ENCODE data around the gene TBX2.

Gene TBX2

GRCh38 chr17:61451538-61452300 lies 52.1 kb downstream of the TBX2 start:
- no peak for ATAC-seq
- TF ChIP-seq OSR1 (CRISPR knock-in tag; IDR thresholded peaks at IDR 0.05) = no peak
- TF ChIP-seq TCF4 (CRISPR knock-in tag; IDR thresholded peaks at IDR 0.05; ENCODE audit: borderline replicate concordance) = no peak
- no peak for TF ChIP-seq ZFP30 (CRISPR knock-in tag; IDR thresholded peaks at IDR 0.05)
- TF ChIP-seq ESRRG (CRISPR knock-in tag; IDR thresholded peaks at IDR 0.05) = no peak
- TF ChIP-seq ISL1 (CRISPR knock-in tag; IDR thresholded peaks at IDR 0.05) = no peak
- no peak for TF ChIP-seq ZFP3 (CRISPR knock-in tag; IDR thresholded peaks at IDR 0.05)
- TF ChIP-seq PPARA (CRISPR knock-in tag; IDR thresholded peaks at IDR 0.05; ENCODE audit: borderline replicate concordance) = no peak
- no peak for TF ChIP-seq TSHZ2 (CRISPR knock-in tag; IDR thresholded peaks at IDR 0.05)
- no peak for TF ChIP-seq ZNF8 (CRISPR knock-in tag; IDR thresholded peaks at IDR 0.05)
- no peak for TF ChIP-seq RARB (CRISPR knock-in tag; IDR thresholded peaks at IDR 0.05)
- TF ChIP-seq ZNF70 (CRISPR knock-in tag; IDR thresholded peaks at IDR 0.05) = no peak
- TF ChIP-seq BACH2 (CRISPR knock-in tag; IDR thresholded peaks at IDR 0.05; ENCODE audit: borderline replicate concordance) = no peak
- no peak for TF ChIP-seq GLIS3 (CRISPR knock-in tag; IDR thresholded peaks at IDR 0.05)
- TF ChIP-seq, protein P1, sequence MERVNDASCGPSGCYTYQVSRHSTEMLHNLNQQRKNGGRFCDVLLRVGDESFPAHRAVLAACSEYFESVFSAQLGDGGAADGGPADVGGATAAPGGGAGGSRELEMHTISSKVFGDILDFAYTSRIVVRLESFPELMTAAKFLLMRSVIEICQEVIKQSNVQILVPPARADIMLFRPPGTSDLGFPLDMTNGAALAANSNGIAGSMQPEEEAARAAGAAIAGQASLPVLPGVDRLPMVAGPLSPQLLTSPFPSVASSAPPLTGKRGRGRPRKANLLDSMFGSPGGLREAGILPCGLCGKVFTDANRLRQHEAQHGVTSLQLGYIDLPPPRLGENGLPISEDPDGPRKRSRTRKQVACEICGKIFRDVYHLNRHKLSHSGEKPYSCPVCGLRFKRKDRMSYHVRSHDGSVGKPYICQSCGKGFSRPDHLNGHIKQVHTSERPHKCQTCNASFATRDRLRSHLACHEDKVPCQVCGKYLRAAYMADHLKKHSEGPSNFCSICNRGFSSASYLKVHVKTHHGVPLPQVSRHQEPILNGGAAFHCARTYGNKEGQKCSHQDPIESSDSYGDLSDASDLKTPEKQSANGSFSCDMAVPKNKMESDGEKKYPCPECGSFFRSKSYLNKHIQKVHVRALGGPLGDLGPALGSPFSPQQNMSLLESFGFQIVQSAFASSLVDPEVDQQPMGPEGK (CRISPR knock-in tag; IDR thresholded peaks at IDR 0.05; ENCODE audit: borderline replicate concordance) = no peak

DNA sequence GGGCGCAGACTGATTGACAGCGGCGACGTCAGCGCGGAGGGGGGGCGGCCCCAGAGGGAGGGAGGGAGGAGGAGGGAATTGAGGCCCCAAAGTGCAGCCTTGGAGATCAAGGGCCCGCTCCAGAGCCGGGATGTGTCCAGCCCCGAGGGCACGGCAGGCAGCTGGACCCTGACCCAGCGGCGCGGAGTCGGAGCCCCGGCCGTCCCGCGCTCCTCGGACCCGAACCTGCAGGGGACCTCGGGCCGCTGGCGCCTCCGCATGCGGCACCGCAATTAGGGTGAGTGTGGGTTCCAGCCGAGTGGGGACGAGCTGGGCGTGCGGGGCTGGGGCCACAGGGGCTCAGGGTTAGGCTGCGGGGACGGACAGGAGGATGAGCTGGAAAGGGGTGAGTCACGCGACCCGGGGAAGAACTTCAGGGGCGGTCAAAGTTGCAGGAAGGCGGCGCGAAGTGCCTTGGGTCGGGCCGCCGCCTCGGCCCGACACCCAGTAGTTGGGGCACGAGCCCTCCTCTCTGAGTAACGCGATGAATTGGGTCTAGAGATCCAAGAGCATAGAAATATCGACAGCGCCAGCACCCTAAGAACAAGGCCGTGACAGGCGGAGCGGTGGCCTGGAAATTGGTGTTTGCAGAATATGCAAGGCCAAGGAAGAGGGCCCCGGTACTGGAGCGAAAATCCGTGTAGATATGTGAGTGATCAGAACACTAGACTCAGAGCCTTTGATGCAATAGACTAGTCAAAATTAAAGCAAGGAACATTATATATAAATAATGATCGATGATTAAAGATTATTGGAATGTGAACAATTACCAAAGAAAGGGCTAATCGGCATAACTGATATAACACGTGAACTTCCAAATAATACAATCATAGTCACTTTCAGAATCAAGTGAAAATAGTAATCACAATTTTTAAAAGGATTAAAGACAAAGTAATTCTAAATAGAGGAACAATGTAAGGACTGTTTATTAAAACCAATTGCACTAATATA lies 53.0 kb downstream of the TBX2 start, which contains the start of gene TBX4:
Gene TBX4 (plus strand): TSS at position 122 of the 990 bp plus-strand sequence. CDS start 4,069 bp downstream, outside the sequence.
- no peak for ATAC-seq
- TF ChIP-seq, protein P2, sequence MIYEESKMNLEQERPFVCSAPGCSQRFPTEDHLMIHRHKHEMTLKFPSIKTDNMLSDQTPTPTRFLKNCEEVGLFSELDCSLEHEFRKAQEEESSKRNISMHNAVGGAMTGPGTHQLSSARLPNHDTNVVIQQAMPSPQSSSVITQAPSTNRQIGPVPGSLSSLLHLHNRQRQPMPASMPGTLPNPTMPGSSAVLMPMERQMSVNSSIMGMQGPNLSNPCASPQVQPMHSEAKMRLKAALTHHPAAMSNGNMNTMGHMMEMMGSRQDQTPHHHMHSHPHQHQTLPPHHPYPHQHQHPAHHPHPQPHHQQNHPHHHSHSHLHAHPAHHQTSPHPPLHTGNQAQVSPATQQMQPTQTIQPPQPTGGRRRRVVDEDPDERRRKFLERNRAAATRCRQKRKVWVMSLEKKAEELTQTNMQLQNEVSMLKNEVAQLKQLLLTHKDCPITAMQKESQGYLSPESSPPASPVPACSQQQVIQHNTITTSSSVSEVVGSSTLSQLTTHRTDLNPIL (CRISPR knock-in tag; IDR thresholded peaks at IDR 0.05; ENCODE audit: low read depth) = no peak
- no peak for TF ChIP-seq ZC3H10 (CRISPR knock-in tag; IDR thresholded peaks at IDR 0.05)
- no peak for TF ChIP-seq RARB (CRISPR knock-in tag; IDR thresholded peaks at IDR 0.05)
- TF ChIP-seq ZNF8 (CRISPR knock-in tag; IDR thresholded peaks at IDR 0.05) = no peak
- TF ChIP-seq, protein P1 (CRISPR knock-in tag; IDR thresholded peaks at IDR 0.05; ENCODE audit: borderline replicate concordance) = no peak
- TF ChIP-seq TCF4 (CRISPR knock-in tag; IDR thresholded peaks at IDR 0.05; ENCODE audit: borderline replicate concordance) = no peak
- no peak for TF ChIP-seq OSR1 (CRISPR knock-in tag; IDR thresholded peaks at IDR 0.05)
- no peak for TF ChIP-seq ZFP30 (CRISPR knock-in tag; IDR thresholded peaks at IDR 0.05)
- TF ChIP-seq SNAI2 (CRISPR knock-in tag; IDR thresholded peaks at IDR 0.05) = no peak
- TF ChIP-seq ZNF565 (CRISPR knock-in tag; conservative IDR thresholded peaks at IDR 0.05; ENCODE audit: low read depth) = no peak

DNA sequence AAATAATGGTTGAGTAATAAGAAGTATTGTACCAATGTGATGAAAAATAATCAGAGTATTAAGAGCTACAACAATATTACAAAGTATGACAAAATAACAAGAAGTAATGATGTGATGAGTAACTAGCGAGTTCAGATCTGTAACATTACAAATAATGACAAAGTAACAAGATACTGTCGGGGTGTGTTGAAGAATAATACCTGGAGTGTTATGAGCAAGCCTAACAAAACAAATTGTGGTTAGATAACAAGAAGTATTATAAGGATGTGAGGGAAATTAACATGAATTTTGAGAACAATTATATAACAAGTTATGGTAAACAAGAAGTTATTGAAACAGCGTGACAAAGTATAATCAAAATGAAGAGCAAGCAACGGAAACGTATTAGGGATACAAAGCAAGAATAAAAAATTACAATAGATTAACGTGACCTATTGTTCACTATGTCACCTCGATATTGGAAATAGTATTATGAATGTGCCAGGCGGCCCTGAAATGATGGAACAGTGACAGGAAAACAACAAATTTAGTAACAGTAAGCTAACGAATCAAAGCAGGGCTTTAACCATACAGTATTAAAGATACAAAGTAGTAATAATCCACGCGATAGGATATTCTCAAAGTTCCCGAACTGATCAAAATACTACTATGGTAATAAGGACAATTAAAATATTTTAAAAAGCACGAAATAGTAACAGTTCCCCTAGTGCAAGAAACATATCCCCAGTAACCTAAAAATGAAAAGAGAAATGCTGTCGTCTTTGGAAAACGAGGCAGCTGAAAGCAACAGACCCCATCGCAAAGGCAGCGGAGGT lies 54.1 kb downstream of the TBX2 start:
- no peak for ATAC-seq
- no peak for TF ChIP-seq TOX (CRISPR knock-in tag; IDR thresholded peaks at IDR 0.05; ENCODE audit: borderline replicate concordance)
- no peak for TF ChIP-seq ZNF8 (CRISPR knock-in tag; IDR thresholded peaks at IDR 0.05)
- no peak for TF ChIP-seq CSDC2 (CRISPR knock-in tag; IDR thresholded peaks at IDR 0.05)
- TF ChIP-seq POU6F1 (CRISPR knock-in tag; IDR thresholded peaks at IDR 0.05; ENCODE audit: borderline replicate concordance, low read depth) = no peak
- TF ChIP-seq, protein P2 (CRISPR knock-in tag; IDR thresholded peaks at IDR 0.05; ENCODE audit: low read depth) = no peak
